Islet of Langerhans (tissue), 1 donor: ENCODE results near the gene DHDH.
"Not testable (repeated sequence)": the region's sequence is repeated elsewhere in the genome, so short reads cannot be mapped to it uniquely, and the experiment has no call there.

Experiments
- FAIRE-seq: peaks from one replicate; lab custom pipeline; 2011; peaks lifted over from hg19 to GRCh38; lab: Jason Lieb, UNC

DHDH gene

GRCh38 chr19:48933382-48933932, at the start of gene DHDH:
DHDH (plus strand) TSS chr19:48933699; CDS start chr19:48933722, 23 bp downstream.
- FAIRE-seq: peak; percentile 38

- no peak for FAIRE-seq
Measured at GRCh38 chr19:48883726-48884125, 49.8 kb upstream of the DHDH start.

GRCh38 chr19:48887861-48888612, 45.5 kb upstream of the DHDH start:
- no peak for FAIRE-seq

- not testable (repeated sequence) for FAIRE-seq
Measured at GRCh38 chr19:48889496-48889895, 44.0 kb upstream of the DHDH start.

GRCh38 chr19:48890551-48890950, 42.9 kb upstream of the DHDH start:
- no peak for FAIRE-seq

- FAIRE-seq: no peak
Measured at GRCh38 chr19:48895226-48895625, 38.3 kb upstream of the DHDH start.

- FAIRE-seq: no peak
Measured at GRCh38 chr19:48896191-48896720, 37.2 kb upstream of the DHDH start.

- no peak for FAIRE-seq
Measured at GRCh38 chr19:48897181-48897580, 36.3 kb upstream of the DHDH start.

GRCh38 chr19:48899386-48899749, 34.1 kb upstream of the DHDH start:
- FAIRE-seq: not testable (repeated sequence)

GRCh38 chr19:48899781-48900476, 33.6 kb upstream of the DHDH start, which contains the start of gene NUCB1:
NUCB1 (plus strand) TSS chr19:48900312; CDS start chr19:48900797, 485 bp downstream.
- peak; percentile 90 for FAIRE-seq

GRCh38 chr19:48900477-48901406, 32.8 kb upstream of the DHDH start:
- no peak for FAIRE-seq

GRCh38 chr19:48902291-48902690, 31.2 kb upstream of the DHDH start:
- FAIRE-seq: not testable (repeated sequence)

- FAIRE-seq: not testable (repeated sequence)
Measured at GRCh38 chr19:48903788-48904187, 29.7 kb upstream of the DHDH start.

GRCh38 chr19:48905664-48906063, 27.8 kb upstream of the DHDH start:
- FAIRE-seq: no peak

- no peak for FAIRE-seq
Measured at GRCh38 chr19:48906324-48906723, 27.2 kb upstream of the DHDH start.

- no peak for FAIRE-seq
Measured at GRCh38 chr19:48907671-48908070, 25.8 kb upstream of the DHDH start.

- FAIRE-seq: not testable (repeated sequence)
Measured at GRCh38 chr19:48909424-48910077, 23.9 kb upstream of the DHDH start.

- FAIRE-seq: no peak
Measured at GRCh38 chr19:48910803-48911202, 22.7 kb upstream of the DHDH start.

- FAIRE-seq: no peak
Measured at GRCh38 chr19:48913114-48913889, 20.2 kb upstream of the DHDH start.

- no peak for FAIRE-seq
Measured at GRCh38 chr19:48914181-48914580, 19.3 kb upstream of the DHDH start.

- peak; percentile 93 for FAIRE-seq
Measured at GRCh38 chr19:48915757-48916156, 17.7 kb upstream of the DHDH start.
